Vagina (tissue), 2 donors: Measurements from ENCODE around the gene BEAN1.

Experiments
- POLR2A ChIP-seq, 2 donors: fragments of 450-650 bp; IDR thresholded peaks; one replicate each; pipeline ENCODE4 v1.6.1; 2017; ENCODE audit warnings: antibody characterized with exemption in 2 of 2, mild to moderate bottlenecking in 2 of 2, moderate library complexity in 2 of 2
- TF ChIP-seq, protein P1 (sequence below), 3 experiments: fragments of 450-650 bp in 2 of 3; fragments of 200-600 bp in 1 of 3; sonication (generic) in 1 of 3; IDR thresholded peaks; one replicate each; pipeline ENCODE4 v1.5.1; 2017 to 2019; ENCODE audit warnings: antibody characterized with exemption in 3 of 3, mild to moderate bottlenecking in 2 of 3, moderate library complexity in 2 of 3

DNA sequence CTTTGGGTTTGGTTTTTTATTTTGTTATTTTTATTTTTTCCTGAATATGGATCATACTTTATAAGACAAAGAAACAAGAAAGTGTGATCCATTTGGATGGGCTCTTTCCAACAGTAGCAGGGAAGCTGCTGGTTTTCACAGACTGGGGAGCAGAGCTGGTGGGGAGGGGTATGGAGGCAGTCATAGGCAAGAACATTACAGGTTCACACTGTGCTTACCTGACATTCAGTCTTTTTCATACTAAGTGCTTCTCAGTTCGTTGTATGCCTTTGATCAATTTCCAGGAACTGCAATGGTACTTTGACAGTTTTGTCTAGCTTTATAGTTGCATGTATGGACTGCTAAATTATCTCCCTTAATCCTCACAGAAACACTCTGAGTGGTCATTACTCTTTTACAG, 27.7 kb downstream of the BEAN1 start:
- TF ChIP-seq, protein P1, sequence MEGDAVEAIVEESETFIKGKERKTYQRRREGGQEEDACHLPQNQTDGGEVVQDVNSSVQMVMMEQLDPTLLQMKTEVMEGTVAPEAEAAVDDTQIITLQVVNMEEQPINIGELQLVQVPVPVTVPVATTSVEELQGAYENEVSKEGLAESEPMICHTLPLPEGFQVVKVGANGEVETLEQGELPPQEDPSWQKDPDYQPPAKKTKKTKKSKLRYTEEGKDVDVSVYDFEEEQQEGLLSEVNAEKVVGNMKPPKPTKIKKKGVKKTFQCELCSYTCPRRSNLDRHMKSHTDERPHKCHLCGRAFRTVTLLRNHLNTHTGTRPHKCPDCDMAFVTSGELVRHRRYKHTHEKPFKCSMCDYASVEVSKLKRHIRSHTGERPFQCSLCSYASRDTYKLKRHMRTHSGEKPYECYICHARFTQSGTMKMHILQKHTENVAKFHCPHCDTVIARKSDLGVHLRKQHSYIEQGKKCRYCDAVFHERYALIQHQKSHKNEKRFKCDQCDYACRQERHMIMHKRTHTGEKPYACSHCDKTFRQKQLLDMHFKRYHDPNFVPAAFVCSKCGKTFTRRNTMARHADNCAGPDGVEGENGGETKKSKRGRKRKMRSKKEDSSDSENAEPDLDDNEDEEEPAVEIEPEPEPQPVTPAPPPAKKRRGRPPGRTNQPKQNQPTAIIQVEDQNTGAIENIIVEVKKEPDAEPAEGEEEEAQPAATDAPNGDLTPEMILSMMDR (IDR thresholded peaks at IDR 0.05): no peak
- no peak for TF ChIP-seq POLR2A (IDR thresholded peaks at IDR 0.05)
